Activated B cell treated with CpG ODN at 0.5 μM for 24 hours (primary cell): ENCODE results near the gene DBNL. TPM values are rescaled to one million over a fixed set of nuclear protein-coding genes. Genes with fewer than 3 reads are reported as not detected.
A peak's percentile ranks its signal among the peaks of the same experiment; 100 is the strongest.
"Not testable (repeated sequence)": the region's sequence is repeated elsewhere in the genome, so short reads cannot be mapped to it uniquely, and the experiment has no call there.

Experiments used
- ATAC-seq: fragments of 200-7000 bp; cut with Tn5 transposase; one replicate; pipeline ENCODE4 v1.10.0; 2021; ENCODE audit warnings: low read depth, mild to moderate bottlenecking, moderate library complexity
- CTCF ChIA-PET: fragments of 350-600 bp; sonication (Branson Sonifier 250); formaldehyde crosslinking; loops from one replicate; lab custom pipeline; 2021; ENCODE audit warnings: antibody characterized with exemption; lab: Charles Lee
- POLR2A ChIA-PET: fragments of 350-600 bp; sonication (Branson Sonifier 250); formaldehyde crosslinking; loops from one replicate; lab custom pipeline; 2021; ENCODE audit warnings: antibody characterized with exemption; lab: Charles Lee
- DNase-seq: peaks from one replicate; pipeline ENCODE4 v3.0.0; 2022
- H3K27ac Mint-ChIP-seq: one replicate; pipeline ENCODE4 v1.8.0; 2020; ENCODE audit warnings: mixed read lengths
- H3K27me3 Mint-ChIP-seq: one replicate; pipeline ENCODE4 v1.8.0; 2021; ENCODE audit warnings: mixed read lengths
- H3K36me3 Mint-ChIP-seq: one replicate; pipeline ENCODE4 v1.8.0; 2021; ENCODE audit warnings: low read depth, mixed read lengths
- H3K4me1 Mint-ChIP-seq: one replicate; pipeline ENCODE4 v1.8.0; 2021; ENCODE audit warnings: mixed read lengths
- H3K4me3 Mint-ChIP-seq: one replicate; pipeline ENCODE4 v1.8.0; 2020; ENCODE audit warnings: mild to moderate bottlenecking, mixed read lengths
- H3K9me3 Mint-ChIP-seq: one replicate; pipeline ENCODE4 v1.8.0; 2020; ENCODE audit warnings: mixed read lengths
- intact Hi-C: fragments of 100-400 bp; cut with micrococcal nuclease; formaldehyde crosslinking; loops from one replicate; pipeline ENCODE4 v1.15.1; 2024
- total RNA-seq: library from RNA; stranded (reverse); gene quantifications from 2 replicates; pipeline ENCODE4 v1.2.3, GENCODE V29; 2022

Gene DBNL
- total RNA-seq, 1 donor from 2014 or later: 210 TPM

GRCh38 chr7:44030029-44030428 is 14.5 kb upstream of the DBNL start:
- H3K4me1 Mint-ChIP-seq, H3K4me3 Mint-ChIP-seq, H3K36me3 Mint-ChIP-seq, DNase-seq, intact Hi-C loops, CTCF ChIA-PET, POLR2A ChIA-PET, H3K9me3 Mint-ChIP-seq, ATAC-seq, H3K27me3 Mint-ChIP-seq, H3K27ac Mint-ChIP-seq: not testable (repeated sequence)

GRCh38 chr7:44031319-44031718 is 13.2 kb upstream of the DBNL start:
- H3K4me1 Mint-ChIP-seq, H3K9me3 Mint-ChIP-seq, DNase-seq, intact Hi-C loops, H3K27me3 Mint-ChIP-seq, POLR2A ChIA-PET, H3K27ac Mint-ChIP-seq, H3K4me3 Mint-ChIP-seq, CTCF ChIA-PET, ATAC-seq, H3K36me3 Mint-ChIP-seq: not testable (repeated sequence)

- H3K9me3 Mint-ChIP-seq, H3K4me3 Mint-ChIP-seq, H3K36me3 Mint-ChIP-seq, H3K27ac Mint-ChIP-seq, CTCF ChIA-PET, H3K4me1 Mint-ChIP-seq, ATAC-seq, intact Hi-C loops, POLR2A ChIA-PET, DNase-seq, H3K27me3 Mint-ChIP-seq: not testable (repeated sequence)
These were observed 12.5 kb upstream of the DBNL start for GRCh38 chr7:44032031-44032430.

GRCh38 chr7:44033971-44034844 is 10.3 kb upstream of the DBNL start:
- H3K36me3 Mint-ChIP-seq, H3K9me3 Mint-ChIP-seq, POLR2A ChIA-PET, intact Hi-C loops, CTCF ChIA-PET, ATAC-seq, H3K4me3 Mint-ChIP-seq, DNase-seq, H3K27me3 Mint-ChIP-seq, H3K4me1 Mint-ChIP-seq, H3K27ac Mint-ChIP-seq: not testable (repeated sequence)

GRCh38 chr7:44036364-44036763 is 8.1 kb upstream of the DBNL start:
- H3K4me3 Mint-ChIP-seq, DNase-seq, H3K27me3 Mint-ChIP-seq, intact Hi-C loops, H3K4me1 Mint-ChIP-seq, H3K27ac Mint-ChIP-seq, H3K36me3 Mint-ChIP-seq, CTCF ChIA-PET, H3K9me3 Mint-ChIP-seq: not testable (repeated sequence)
- ATAC-seq: peak; percentile 7
- POLR2A ChIA-PET: interaction anchor here (0.5 kb wide), 1 partner anchor 26 kb away, joined by 5 read pairs; no protein-coding TSS in a partner anchor

GRCh38 chr7:44037951-44038350 is 6.6 kb upstream of the DBNL start:
- H3K4me1 Mint-ChIP-seq: peaks cover 10% of the 10 kb centered on the region
- POLR2A ChIA-PET, ATAC-seq, H3K9me3 Mint-ChIP-seq, H3K27ac Mint-ChIP-seq, CTCF ChIA-PET, DNase-seq, H3K36me3 Mint-ChIP-seq, intact Hi-C loops, H3K27me3 Mint-ChIP-seq, H3K4me3 Mint-ChIP-seq: not testable (repeated sequence)

- DNase-seq, H3K4me3 Mint-ChIP-seq, intact Hi-C loops, H3K27me3 Mint-ChIP-seq, POLR2A ChIA-PET, ATAC-seq, H3K27ac Mint-ChIP-seq, CTCF ChIA-PET, H3K9me3 Mint-ChIP-seq, H3K36me3 Mint-ChIP-seq: not testable (repeated sequence)
- H3K4me1 Mint-ChIP-seq: peaks cover 11% of the 10 kb centered on the region
These were observed 5.9 kb upstream of the DBNL start for GRCh38 chr7:44038553-44038952.

- H3K27me3 Mint-ChIP-seq, intact Hi-C loops, H3K9me3 Mint-ChIP-seq, CTCF ChIA-PET, H3K36me3 Mint-ChIP-seq: not testable (repeated sequence)
- ATAC-seq: peak; percentile 72
- POLR2A ChIA-PET: interaction anchor here (0.7 kb wide), 1 partner anchor 20 kb away, joined by 3 read pairs; no protein-coding TSS in a partner anchor
- Mint-ChIP-seq H3K4me3 (peak overlapping the region; percentile 75), H3K27ac (peak overlapping the region; percentile 89), H3K4me1 (peaks cover 17% of the 10 kb centered on the region)
- DNase-seq: peak; percentile 73
These were observed 5.4 kb upstream of the DBNL start for GRCh38 chr7:44038961-44039558.

GRCh38 chr7:44039800-44040492 is 4.6 kb upstream of the DBNL start:
- H3K9me3 Mint-ChIP-seq, H3K36me3 Mint-ChIP-seq, CTCF ChIA-PET, H3K27me3 Mint-ChIP-seq, DNase-seq: not testable (repeated sequence)
- peaks cover 21% of the 10 kb centered on the region for H3K4me1 Mint-ChIP-seq
- peak overlapping the region; percentile 64 for H3K4me3 Mint-ChIP-seq
- peak; percentile 6 for ATAC-seq
- H3K27ac Mint-ChIP-seq: peak overlapping the region; percentile 74
- intact Hi-C loops: loop anchor here (10.0 kb wide), 1 partner anchor 535 kb away; the partner anchor contains the start of gene DDX56
- POLR2A ChIA-PET: interaction anchor here (0.9 kb wide), 1 partner anchor 84 kb away, joined by 3 read pairs; no protein-coding TSS in a partner anchor

GRCh38 chr7:44040493-44040891 is 4.0 kb upstream of the DBNL start:
- H3K36me3 Mint-ChIP-seq, H3K27me3 Mint-ChIP-seq, H3K9me3 Mint-ChIP-seq, CTCF ChIA-PET: not testable (repeated sequence)
- H3K27ac Mint-ChIP-seq: peak overlapping the region; percentile 83
- POLR2A ChIA-PET: interaction anchor here (0.9 kb wide), 1 partner anchor 84 kb away, joined by 3 read pairs; no protein-coding TSS in a partner anchor
- peak overlapping the region; percentile 82 for H3K4me3 Mint-ChIP-seq
- peaks cover 26% of the 10 kb centered on the region for H3K4me1 Mint-ChIP-seq
- intact Hi-C loops: loop anchor here (10.0 kb wide), 1 partner anchor 534 kb away; the partner anchor contains the start of gene DDX56
- DNase-seq (peak; percentile 65), ATAC-seq (peak; percentile 62)
